HEK293T (cell line): ENCODE results near the gene LMX1B.

ENCODE experiments used
- CTCF ChIA-PET: fragments of 350-600 bp; formaldehyde crosslinking; extraction: SDS; loops from one replicate; lab custom pipeline; 2021; ENCODE audit warnings: antibody characterized with exemption, inconsistent platforms; lab: Yijun Ruan, JAX
- POLR2A ChIA-PET: fragments of 350-600 bp; formaldehyde crosslinking; extraction: SDS; loops from one replicate; lab custom pipeline; 2020; ENCODE audit warnings: antibody characterized with exemption, inconsistent platforms; lab: Yijun Ruan, JAX
- DNase-seq: peaks from one replicate; pipeline ENCODE4 v3.0.0; 2012; ENCODE audit warnings: mixed read lengths; ENCODE audit errors: extremely low spot score
- ARNT ChIP-seq: fragments of 450-650 bp; IDR thresholded peaks from 2 replicates; pipeline ENCODE4 v1.6.1; 2017; ENCODE audit warnings: mild to moderate bottlenecking
- BHLHE40 ChIP-seq: fragments of 450-650 bp; IDR thresholded peaks from 2 replicates; pipeline ENCODE4 v1.6.1; 2016; ENCODE audit warnings: mild to moderate bottlenecking, moderate library complexity, borderline replicate concordance
- CTBP1 ChIP-seq: fragments of 450-650 bp; IDR thresholded peaks from 2 replicates; pipeline ENCODE4 v1.6.1; 2016; ENCODE audit warnings: borderline replicate concordance
- ELF4 ChIP-seq: fragments of 450-650 bp; IDR thresholded peaks from 2 replicates; pipeline ENCODE4 v1.6.1; 2017; ENCODE audit warnings: antibody characterized with exemption
- FOXA1 ChIP-seq: fragments of 450-650 bp; IDR thresholded peaks from 2 replicates; pipeline ENCODE4 v1.6.1; 2016; ENCODE audit warnings: mild to moderate bottlenecking
- FOXK2 ChIP-seq: fragments of 450-650 bp; IDR thresholded peaks from 2 replicates; pipeline ENCODE4 v1.6.1; 2016; ENCODE audit warnings: mild to moderate bottlenecking
- FOXM1 ChIP-seq: fragments of 450-650 bp; IDR thresholded peaks from 2 replicates; pipeline ENCODE4 v1.6.1; 2017; ENCODE audit warnings: mild to moderate bottlenecking, borderline replicate concordance
- HDGF ChIP-seq: fragments of 450-650 bp; IDR thresholded peaks from 2 replicates; pipeline ENCODE4 v1.6.1; 2017; ENCODE audit warnings: antibody characterized with exemption, borderline replicate concordance
- L3MBTL2 ChIP-seq: fragments of 450-650 bp; conservative IDR thresholded peaks from 2 replicates; pipeline ENCODE4 v1.6.1; 2016; ENCODE audit warnings: mild to moderate bottlenecking
- LEF1 ChIP-seq: fragments of 450-650 bp; IDR thresholded peaks from 2 replicates; pipeline ENCODE4 v1.6.1; 2017; ENCODE audit warnings: mild to moderate bottlenecking, borderline replicate concordance
- NFRKB ChIP-seq: fragments of 450-650 bp; IDR thresholded peaks from 2 replicates; pipeline ENCODE4 v1.6.1; 2016; ENCODE audit warnings: mild to moderate bottlenecking, moderate library complexity
- SP1 ChIP-seq: fragments of 450-650 bp; IDR thresholded peaks from 2 replicates; pipeline ENCODE4 v1.6.1; 2017
- SUZ12 ChIP-seq: fragments of 450-650 bp; IDR thresholded peaks from 2 replicates; pipeline ENCODE4 v1.6.1; 2016; ENCODE audit warnings: mild to moderate bottlenecking
- TARDBP ChIP-seq: fragments of 450-650 bp; IDR thresholded peaks from 2 replicates; pipeline ENCODE4 v1.6.1; 2016
- ZNF384 ChIP-seq: fragments of 450-650 bp; IDR thresholded peaks from 2 replicates; pipeline ENCODE4 v1.6.1; 2016
- TF ChIP-seq, protein P1 (sequence below): fragments of 450-650 bp; IDR thresholded peaks from 2 replicates; pipeline ENCODE4 v1.6.1; 2016

The LMX1B gene

DNA sequence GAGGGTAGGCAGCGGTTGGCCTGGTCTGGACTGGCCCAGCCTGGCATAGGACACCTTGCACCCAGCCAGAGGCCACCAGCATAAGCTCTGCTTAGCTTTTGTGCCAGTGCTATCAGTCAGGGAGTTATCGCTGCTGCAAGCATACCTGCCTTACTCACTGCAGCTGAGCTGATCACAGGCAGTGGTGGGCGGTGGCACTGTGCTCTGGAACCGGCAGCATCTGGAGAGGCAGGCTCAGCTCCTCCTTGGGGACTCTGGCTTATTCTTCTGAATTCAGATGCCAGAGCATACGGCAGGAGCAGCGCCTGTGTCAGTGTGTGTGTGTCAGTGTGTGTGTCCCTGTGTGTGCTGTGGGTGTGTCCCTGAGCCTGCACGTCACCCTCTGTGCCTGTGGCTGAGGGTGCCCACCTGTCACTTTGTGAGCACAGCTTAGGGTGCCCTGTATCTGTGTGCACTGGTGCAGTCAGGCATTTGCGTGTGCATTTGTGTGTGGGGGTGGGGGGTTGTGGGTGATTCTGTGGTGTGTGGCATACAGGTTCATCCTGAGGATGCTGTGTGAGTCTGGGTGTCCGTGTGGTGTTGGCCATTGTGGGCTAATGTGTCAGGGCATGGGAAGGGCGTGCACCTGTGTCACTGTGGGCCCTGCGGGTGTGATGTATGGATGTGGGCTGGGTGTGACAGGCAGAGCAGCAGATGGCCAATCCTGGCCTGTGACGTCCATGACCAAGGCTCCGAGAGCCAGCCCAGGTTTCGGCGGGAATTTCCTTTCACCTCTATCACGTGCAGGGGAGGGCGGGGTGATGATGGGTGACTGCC, 23.5 kb downstream of the LMX1B start:
- TF ChIP-seq SUZ12: no peak
- TF ChIP-seq FOXK2: no peak
- no peak for TF ChIP-seq HDGF
- no peak for TF ChIP-seq LEF1
- DNase-seq: no peak
- ChIA-PET POLR2A (no interaction called here), CTCF (no interaction called here)

DNA sequence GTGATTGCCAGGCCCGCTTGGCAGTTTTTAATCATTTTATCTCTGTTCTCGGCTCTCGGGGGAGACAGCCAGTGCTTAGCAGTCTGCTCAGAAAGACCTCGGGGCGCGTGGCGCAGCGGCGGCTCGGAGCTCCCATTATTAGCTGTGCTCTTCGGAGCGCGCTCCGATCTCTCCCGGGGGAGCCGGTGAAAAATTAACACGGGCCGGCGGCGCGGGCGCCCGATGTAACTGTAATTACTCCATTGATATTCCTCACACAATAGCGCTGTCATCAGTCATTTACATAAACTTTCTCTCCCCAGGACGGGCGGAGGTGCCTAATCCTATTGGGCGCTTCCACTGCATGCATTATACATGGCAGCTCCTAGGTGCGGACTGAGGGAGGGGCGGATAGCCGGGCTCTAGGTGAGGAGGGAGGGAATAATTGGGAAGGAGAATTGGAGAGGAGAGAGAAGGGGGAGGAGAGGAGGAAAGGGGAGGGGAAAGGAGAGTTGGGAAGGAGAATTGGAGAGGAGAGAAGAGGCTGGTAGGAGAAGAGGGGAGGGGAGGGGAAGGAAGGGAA, 24.9 kb downstream of the LMX1B start:
- CTCF ChIA-PET: interaction anchor here (0.5 to 1.0 kb wide), 2 partner anchors 15 to 33 kb away, joined by 3 read pairs; no protein-coding TSS in a partner anchor
- POLR2A ChIA-PET: no interaction called here
- TF ChIP-seq FOXK2 (no peak), FOXA1 (no peak), L3MBTL2 (no peak), SP1 (no peak), HDGF (no peak), ELF4 (no peak), FOXM1 (no peak)
- no peak for DNase-seq

DNA sequence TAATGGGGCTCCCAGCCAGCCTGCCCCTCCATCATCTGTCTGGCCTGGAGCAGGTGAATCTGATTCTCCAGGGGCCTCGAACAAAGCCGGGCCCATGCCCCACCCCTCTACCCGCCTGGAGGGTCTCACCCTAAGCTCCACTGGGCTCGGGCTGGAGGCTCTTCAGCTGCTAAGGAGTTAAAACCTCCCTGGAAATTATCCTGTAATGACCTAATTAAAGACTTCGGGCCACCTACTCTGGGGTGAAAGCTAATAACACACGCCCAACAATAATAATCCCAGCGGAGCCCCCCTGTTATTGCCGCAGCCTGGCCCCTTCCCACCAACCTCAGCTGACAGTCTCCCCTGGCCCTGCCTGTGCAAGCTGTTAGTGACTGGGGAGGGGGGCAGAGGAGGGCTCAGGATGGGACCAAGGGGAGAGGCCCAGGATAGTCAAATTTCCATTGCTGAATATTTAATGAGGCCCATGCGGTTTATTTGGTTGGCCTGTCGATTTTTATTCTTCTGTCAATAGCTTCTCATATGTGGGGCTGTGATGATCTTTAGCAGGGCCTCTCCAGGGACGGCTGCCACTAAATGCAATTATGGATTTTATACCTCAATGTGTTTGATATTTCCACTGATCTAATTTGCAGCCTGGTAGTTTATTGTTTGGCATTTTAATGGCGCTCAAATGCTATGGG, 25.7 kb downstream of the LMX1B start:
- CTCF ChIA-PET: interaction anchor here (1.0 kb wide), 1 partner anchor 14 kb away, joined by 3 read pairs; no protein-coding TSS in a partner anchor
- DNase-seq: no peak
- TF ChIP-seq BHLHE40: no peak
- TF ChIP-seq SUZ12: no peak
- no peak for TF ChIP-seq CTBP1
- TF ChIP-seq L3MBTL2: no peak
- TF ChIP-seq, protein P1, sequence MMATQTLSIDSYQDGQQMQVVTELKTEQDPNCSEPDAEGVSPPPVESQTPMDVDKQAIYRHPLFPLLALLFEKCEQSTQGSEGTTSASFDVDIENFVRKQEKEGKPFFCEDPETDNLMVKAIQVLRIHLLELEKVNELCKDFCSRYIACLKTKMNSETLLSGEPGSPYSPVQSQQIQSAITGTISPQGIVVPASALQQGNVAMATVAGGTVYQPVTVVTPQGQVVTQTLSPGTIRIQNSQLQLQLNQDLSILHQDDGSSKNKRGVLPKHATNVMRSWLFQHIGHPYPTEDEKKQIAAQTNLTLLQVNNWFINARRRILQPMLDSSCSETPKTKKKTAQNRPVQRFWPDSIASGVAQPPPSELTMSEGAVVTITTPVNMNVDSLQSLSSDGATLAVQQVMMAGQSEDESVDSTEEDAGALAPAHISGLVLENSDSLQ: no peak
- no peak for TF ChIP-seq TARDBP
- TF ChIP-seq SP1: no peak
- no peak for TF ChIP-seq FOXA1
- no peak for TF ChIP-seq NFRKB
- TF ChIP-seq ELF4: no peak
- no peak for TF ChIP-seq ZNF384
- TF ChIP-seq FOXK2: no peak
- TF ChIP-seq LEF1: no peak
- no peak for TF ChIP-seq ARNT
- TF ChIP-seq HDGF: no peak
- no peak for TF ChIP-seq FOXM1
- POLR2A ChIA-PET: no interaction called here

DNA sequence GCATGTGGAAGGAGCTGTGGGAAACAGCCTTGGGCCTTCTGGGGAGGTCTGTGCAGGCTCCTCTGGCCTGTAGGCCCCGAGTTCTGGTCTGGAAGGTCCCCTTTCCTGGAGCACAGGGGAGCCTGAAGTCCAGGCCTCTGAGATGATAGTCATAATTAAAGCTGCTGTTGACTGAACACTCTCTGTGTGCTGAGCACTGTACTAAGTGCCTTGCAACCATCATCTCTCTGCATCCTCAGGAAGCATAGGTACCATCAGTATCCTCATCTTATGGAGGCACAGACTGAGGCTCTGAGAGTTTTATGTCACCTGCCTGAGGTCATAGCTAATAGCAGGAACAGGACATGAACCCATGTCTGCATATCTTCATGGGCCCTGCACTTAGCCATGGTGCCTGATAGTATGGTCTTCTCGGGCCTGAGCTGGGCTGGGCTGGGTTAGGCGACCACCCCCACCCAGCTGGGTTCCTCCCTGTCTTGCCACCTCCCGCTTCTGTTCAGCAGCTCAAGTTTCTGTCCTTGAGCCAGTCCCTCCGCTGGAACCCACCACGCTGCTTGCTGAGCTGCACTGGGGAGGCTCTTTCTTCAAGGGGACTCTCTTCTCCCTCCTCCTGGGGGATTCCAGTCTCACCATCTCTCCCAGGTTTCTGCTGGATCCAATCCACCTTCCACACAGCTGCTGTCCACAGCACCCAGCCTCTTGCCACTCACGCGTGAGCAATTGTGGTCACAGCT, 27.6 kb downstream of the LMX1B start:
- POLR2A ChIA-PET: no interaction called here
- TF ChIP-seq NFRKB: no peak
- TF ChIP-seq, protein P1: no peak
- TF ChIP-seq SUZ12: no peak
- no peak for TF ChIP-seq LEF1
- TF ChIP-seq TARDBP: no peak
- no peak for TF ChIP-seq FOXK2
- no peak for TF ChIP-seq ELF4
- no peak for TF ChIP-seq FOXM1
- no peak for TF ChIP-seq ZNF384
- TF ChIP-seq ARNT: no peak
- no peak for TF ChIP-seq FOXA1
- no peak for TF ChIP-seq HDGF
- TF ChIP-seq CTBP1: no peak
- no peak for TF ChIP-seq L3MBTL2
- no peak for TF ChIP-seq BHLHE40
- no peak for TF ChIP-seq SP1
- no peak for DNase-seq
- CTCF ChIA-PET: interaction anchor here (0.6 to 0.8 kb wide), 2 partner anchors 25 to 83 kb away, joined by 3 to 6 read pairs; no protein-coding TSS in a partner anchor

DNA sequence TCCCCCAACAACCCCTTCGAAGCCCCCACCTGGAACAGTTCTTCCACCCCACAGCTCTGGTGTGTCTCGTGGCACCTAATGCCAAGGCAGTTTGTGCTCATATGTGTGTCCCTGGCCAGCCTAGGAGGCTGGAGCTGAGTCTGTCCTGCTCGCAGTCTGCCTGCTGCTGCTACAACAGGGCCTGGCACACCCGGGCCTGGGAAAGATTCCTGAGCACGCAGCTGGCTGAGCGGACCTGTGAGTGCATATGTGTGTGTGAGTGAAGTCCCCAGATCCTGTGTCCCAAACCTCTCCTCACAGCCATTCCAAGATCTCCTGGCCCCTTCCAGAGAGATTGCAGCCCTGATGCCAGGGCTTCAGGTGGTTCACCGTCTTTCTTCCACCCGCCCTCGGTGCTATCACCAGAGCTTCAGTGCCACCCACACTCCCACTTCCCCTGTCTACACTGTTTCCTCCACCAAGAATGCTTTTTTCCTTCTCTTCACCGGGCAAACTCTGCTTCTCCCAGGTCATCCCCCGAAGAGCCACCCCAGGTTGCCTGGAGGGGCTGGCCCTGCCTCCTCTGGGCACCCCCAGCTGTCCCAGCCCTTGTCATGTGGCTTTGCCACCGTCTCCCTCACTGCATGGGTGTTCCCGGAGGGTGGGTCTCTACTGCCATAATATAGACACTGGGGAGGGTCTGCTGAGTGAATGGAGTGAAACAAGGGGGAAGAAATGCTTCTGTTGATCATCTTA, 28.4 kb downstream of the LMX1B start:
- POLR2A ChIA-PET: no interaction called here
- no peak for DNase-seq
- CTCF ChIA-PET: interaction anchor here (0.5 to 0.8 kb wide), 3 partner anchors 26 to 142 kb away, joined by 3 to 6 read pairs (median 3); no protein-coding TSS in a partner anchor
- TF ChIP-seq LEF1: no peak
- no peak for TF ChIP-seq ELF4

DNA sequence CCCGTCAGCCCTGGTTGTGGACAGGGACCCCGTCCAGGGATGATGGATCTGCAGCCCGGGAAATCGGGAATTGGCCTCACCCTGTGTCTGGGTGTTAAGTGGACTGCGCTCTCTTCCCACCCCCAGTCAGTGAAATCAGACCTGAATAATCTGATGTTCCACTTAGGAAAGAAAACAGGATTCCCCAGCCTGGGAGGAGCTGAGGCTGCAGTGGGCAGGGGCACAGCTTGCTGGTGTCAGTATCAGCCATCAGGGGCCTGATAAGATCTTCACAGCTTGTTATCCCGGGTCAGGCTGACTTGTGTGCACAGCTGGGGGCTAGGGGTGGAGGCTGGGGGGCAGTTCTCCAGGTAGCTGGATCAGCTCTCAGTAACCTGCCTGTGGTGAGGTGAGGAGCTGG, 29.1 kb downstream of the LMX1B start:
- ChIA-PET POLR2A (no interaction called here), CTCF (interaction anchor here (0.5 kb wide), 1 partner anchor 143 kb away, joined by 3 read pairs; no protein-coding TSS in a partner anchor)
- DNase-seq: no peak
- TF ChIP-seq HDGF (no peak), ELF4 (no peak), L3MBTL2 (no peak), ARNT (no peak), FOXA1 (no peak), SUZ12 (no peak), LEF1 (no peak)
